ENCODE data around the gene GLP1R. TPM values are rescaled to one million over a fixed set of nuclear protein-coding genes. Genes with fewer than 3 reads are reported as not detected.

Gene GLP1R
- total RNA-seq, 1 donor from 2014 or later: 4.3 TPM

DNA sequence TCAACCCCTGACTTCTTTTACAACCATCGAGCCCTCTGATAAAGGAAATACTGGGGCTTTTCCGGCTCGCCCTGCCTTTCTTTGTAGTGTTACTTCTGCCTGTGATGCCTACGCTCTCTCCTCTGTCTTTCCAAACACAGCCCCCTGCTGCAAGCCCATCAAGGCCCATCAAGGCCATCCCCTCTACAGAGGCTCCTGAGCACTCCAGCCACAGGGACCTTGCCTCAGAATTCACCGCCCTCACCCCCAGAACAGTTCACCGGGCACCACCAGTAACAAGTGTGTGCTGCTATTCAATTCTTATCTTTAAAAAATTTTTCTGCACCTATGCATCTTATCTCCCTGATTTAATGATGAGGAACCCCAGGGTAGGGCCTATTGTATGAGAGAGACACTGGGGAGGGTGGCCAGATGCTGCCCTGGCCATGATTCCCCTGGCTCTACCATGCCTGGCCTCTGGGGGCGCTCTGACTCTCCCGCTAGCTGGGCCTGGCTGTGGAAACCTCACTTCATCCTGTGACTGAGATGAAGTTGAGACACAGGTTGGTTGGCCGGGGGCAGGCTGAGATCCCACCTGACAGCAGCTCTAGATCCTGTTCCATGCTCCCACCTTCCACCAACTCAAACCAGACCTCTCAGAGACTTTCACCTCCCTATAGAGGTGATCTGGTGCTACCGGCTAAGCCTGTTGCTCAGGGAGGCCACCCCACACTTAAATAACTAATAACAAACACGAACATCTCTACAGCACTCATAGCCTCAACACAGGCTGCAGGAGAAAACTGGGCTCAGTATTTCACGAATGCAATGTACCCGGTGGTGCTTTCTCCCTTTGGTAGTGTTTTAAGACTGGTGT lies 19.2 kb upstream of the GLP1R start:
- Mint-ChIP-seq H3K4me3 (no peak overlapping the region), H3K27me3 (peaks cover 37% of the 10 kb centered on the region), H3K27ac (no peak overlapping the region), H3K9me3 (no peaks in the 10 kb centered on the region), H3K4me1 (ENCODE audit: unreplicated experiment) (peaks cover 22% of the 10 kb centered on the region), H3K36me3 (no peaks in the 10 kb centered on the region)
- TF ChIP-seq, protein P1, sequence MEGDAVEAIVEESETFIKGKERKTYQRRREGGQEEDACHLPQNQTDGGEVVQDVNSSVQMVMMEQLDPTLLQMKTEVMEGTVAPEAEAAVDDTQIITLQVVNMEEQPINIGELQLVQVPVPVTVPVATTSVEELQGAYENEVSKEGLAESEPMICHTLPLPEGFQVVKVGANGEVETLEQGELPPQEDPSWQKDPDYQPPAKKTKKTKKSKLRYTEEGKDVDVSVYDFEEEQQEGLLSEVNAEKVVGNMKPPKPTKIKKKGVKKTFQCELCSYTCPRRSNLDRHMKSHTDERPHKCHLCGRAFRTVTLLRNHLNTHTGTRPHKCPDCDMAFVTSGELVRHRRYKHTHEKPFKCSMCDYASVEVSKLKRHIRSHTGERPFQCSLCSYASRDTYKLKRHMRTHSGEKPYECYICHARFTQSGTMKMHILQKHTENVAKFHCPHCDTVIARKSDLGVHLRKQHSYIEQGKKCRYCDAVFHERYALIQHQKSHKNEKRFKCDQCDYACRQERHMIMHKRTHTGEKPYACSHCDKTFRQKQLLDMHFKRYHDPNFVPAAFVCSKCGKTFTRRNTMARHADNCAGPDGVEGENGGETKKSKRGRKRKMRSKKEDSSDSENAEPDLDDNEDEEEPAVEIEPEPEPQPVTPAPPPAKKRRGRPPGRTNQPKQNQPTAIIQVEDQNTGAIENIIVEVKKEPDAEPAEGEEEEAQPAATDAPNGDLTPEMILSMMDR (conservative IDR thresholded peaks at IDR 0.05): peak; percentile 77
- no peak for DNase-seq (ENCODE audit: extremely low spot score, unreplicated experiment)

DNA sequence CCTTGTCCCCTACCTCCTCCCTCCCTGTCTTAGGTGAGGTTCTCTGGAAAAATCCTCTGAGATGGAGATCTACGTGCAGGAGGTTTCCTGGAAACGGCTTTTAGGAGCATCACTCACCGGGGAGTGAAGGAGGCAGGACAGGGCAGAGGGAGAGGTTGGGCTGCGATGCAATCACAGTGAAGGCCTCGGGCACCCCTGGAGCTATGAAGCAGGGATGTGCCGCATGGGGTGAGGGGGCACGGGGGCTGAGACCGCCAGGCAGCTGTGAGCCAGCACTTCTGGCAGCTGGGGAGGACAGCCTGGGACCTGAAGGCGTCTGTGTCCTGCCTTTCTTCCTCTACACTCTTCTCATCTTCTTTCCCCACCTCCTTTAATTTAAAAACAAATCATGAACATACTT lies 12.9 kb upstream of the GLP1R start:
- H3K9me3 Mint-ChIP-seq: no peaks in the 10 kb centered on the region
- TF ChIP-seq, protein P1 (conservative IDR thresholded peaks at IDR 0.05): no peak
- no peak overlapping the region for H3K4me3 Mint-ChIP-seq
- no peaks in the 10 kb centered on the region for H3K36me3 Mint-ChIP-seq
- H3K4me1 Mint-ChIP-seq (ENCODE audit: unreplicated experiment): no peaks in the 10 kb centered on the region
- H3K27me3 Mint-ChIP-seq: peaks cover 81% of the 10 kb centered on the region
- no peak overlapping the region for H3K27ac Mint-ChIP-seq
- no peak for DNase-seq (ENCODE audit: extremely low spot score, unreplicated experiment)

DNA sequence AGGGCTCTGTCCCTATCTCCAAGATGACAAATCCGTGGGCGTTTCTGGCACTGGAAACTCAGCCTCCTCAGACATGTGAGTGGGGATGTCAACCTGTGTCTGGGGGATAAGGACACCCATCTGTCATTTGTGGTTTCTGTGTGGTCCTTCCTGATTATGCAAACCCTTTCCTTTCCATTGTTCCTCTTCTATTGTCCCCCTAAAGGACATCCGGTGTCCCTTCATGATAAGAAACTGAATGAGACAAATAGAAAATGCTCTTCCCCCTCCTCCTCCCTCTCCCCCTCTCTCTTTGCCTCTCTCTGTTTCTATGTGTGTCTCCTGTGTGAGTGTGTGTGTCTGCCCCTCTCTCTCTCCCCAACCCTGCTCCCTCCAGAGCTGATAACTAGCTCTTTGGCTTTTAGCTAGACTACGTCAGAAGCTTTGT lies 11.5 kb upstream of the GLP1R start:
- no peaks in the 10 kb centered on the region for H3K9me3 Mint-ChIP-seq
- H3K4me1 Mint-ChIP-seq (ENCODE audit: unreplicated experiment): no peaks in the 10 kb centered on the region
- no peak overlapping the region for H3K27ac Mint-ChIP-seq
- DNase-seq (ENCODE audit: extremely low spot score, unreplicated experiment): no peak
- no peaks in the 10 kb centered on the region for H3K36me3 Mint-ChIP-seq
- H3K27me3 Mint-ChIP-seq: peaks cover 88% of the 10 kb centered on the region
- TF ChIP-seq, protein P1 (conservative IDR thresholded peaks at IDR 0.05): no peak
- H3K4me3 Mint-ChIP-seq: no peak overlapping the region

DNA sequence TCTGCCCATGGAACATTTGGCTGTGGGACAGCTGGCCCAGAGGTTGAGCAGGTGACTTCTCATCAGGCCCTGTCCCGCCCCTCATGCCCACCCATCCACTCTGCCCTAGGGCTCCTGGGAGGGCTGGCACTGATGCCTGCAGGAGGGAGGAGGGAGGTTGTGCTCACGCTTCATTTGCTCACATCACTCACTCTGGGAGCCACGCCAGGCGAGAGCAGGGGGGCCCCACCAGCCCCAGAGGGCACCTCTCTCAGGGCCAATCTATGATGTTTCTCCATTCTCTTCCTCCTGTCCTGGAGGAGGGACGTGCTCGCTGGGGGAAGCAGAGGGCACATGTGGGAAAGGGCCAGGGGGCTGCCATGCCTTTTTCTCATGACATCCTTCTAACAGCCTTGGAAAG lies 10.9 kb upstream of the GLP1R start:
- H3K4me1 Mint-ChIP-seq (ENCODE audit: unreplicated experiment): no peaks in the 10 kb centered on the region
- H3K36me3 Mint-ChIP-seq: no peaks in the 10 kb centered on the region
- peaks cover 88% of the 10 kb centered on the region for H3K27me3 Mint-ChIP-seq
- H3K9me3 Mint-ChIP-seq: no peaks in the 10 kb centered on the region
- H3K4me3 Mint-ChIP-seq: no peak overlapping the region
- TF ChIP-seq, protein P1 (conservative IDR thresholded peaks at IDR 0.05): no peak
- DNase-seq (ENCODE audit: extremely low spot score, unreplicated experiment): no peak
- no peak overlapping the region for H3K27ac Mint-ChIP-seq

DNA sequence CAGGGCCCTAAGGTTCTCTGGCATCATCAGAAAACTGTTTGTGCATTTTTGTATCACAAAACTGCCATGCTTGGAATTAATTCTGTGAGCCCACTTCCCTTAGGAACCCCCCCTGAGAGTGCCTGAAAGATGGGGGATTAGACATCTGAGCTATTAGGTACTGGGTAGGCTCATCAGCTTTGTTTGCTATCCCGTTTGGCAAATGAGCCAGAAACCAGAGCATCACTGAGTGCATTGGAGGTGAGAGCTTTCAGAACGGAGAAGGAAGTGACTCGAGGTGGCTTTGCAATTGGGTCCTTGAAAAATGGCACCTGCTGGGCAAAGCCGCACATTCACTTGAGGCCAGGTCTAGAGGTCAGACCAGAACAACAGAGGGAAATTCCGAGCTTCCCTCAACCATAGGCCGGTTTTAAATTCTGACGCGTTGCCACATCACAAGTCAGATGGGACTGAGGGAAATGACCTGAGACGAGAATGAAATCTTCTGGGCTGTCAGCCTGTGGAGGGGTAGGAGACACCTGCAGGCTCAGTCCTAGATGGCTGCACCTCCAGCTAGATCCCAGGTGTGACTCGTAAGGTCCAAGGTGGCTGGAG lies 8.4 kb upstream of the GLP1R start:
- peaks cover 78% of the 10 kb centered on the region for H3K27me3 Mint-ChIP-seq
- TF ChIP-seq, protein P1 (conservative IDR thresholded peaks at IDR 0.05): no peak

More for the DNA sequence above, 8.4 kb upstream of the GLP1R start:
- Mint-ChIP-seq H3K4me3 (no peak overlapping the region), H3K27ac (no peak overlapping the region), H3K4me1 (ENCODE audit: unreplicated experiment) (no peaks in the 10 kb centered on the region), H3K36me3 (no peaks in the 10 kb centered on the region), H3K9me3 (no peaks in the 10 kb centered on the region)
- no peak for DNase-seq (ENCODE audit: extremely low spot score, unreplicated experiment)
